ENCODE data around the gene TTLL5.

TTLL5 gene

DNA sequence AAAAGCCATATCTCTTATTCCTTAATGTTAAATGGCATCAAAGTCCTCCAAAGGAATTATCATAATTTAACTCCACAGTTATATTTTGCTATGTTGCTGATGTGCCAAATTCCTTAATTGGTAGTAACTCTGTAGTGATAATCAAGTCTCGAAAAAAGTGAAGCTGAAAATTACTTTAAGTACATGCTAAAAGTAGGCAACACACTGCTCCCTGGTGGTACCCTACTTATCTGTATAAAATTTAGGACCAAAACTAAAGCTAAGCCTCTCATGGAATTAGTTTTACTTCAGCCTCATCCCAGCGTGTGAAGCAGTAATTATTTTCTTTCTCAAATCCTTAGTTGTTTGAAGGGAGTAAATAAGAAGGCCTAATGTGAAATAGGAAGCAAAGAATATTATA lies 132.8 kb downstream of the TTLL5 start:
- Histone ChIP-seq H3K27ac (ENCODE audit: low read depth, low read length) (no peak overlapping the region), H2AFZ (ENCODE audit: low read depth, low read length, severe bottlenecking) (no peak overlapping the region), H3K4me3 (ENCODE audit: insufficient read depth, low read length, poor library complexity, severe bottlenecking) (no peak overlapping the region), H3K36me3 (ENCODE audit: low read length) (no peaks in the 10 kb centered on the region), H3F3A (ENCODE audit: insufficient read depth) (peaks cover 3% of the 10 kb centered on the region), H3K4me2 (ENCODE audit: low read depth, low read length, poor library complexity, severe bottlenecking) (no peak overlapping the region), H3K27me3 (ENCODE audit: low read length) (no peaks in the 10 kb centered on the region), H3K9me2 (replicated peaks; ENCODE audit: insufficient read depth, low read length) (no peaks in the 10 kb centered on the region), H4K20me1 (ENCODE audit: low read depth, low read length) (no peaks in the 10 kb centered on the region), H3K9ac (ENCODE audit: low read length) (no peak overlapping the region), H3K9me3 (ENCODE audit: insufficient read depth, low read length) (no peaks in the 10 kb centered on the region), H3K79me2 (ENCODE audit: insufficient read depth, low read length) (no peaks in the 10 kb centered on the region)
- no peak for TF ChIP-seq EZH2phosphoT487 (conservative IDR thresholded peaks at IDR 0.05; ENCODE audit: low read length)
- TF ChIP-seq, protein P1, sequence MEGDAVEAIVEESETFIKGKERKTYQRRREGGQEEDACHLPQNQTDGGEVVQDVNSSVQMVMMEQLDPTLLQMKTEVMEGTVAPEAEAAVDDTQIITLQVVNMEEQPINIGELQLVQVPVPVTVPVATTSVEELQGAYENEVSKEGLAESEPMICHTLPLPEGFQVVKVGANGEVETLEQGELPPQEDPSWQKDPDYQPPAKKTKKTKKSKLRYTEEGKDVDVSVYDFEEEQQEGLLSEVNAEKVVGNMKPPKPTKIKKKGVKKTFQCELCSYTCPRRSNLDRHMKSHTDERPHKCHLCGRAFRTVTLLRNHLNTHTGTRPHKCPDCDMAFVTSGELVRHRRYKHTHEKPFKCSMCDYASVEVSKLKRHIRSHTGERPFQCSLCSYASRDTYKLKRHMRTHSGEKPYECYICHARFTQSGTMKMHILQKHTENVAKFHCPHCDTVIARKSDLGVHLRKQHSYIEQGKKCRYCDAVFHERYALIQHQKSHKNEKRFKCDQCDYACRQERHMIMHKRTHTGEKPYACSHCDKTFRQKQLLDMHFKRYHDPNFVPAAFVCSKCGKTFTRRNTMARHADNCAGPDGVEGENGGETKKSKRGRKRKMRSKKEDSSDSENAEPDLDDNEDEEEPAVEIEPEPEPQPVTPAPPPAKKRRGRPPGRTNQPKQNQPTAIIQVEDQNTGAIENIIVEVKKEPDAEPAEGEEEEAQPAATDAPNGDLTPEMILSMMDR (IDR thresholded peaks at IDR 0.05; ENCODE audit: insufficient read depth, low read length, poor library complexity, severe bottlenecking), result no peak

- H3K27me3 ChIP-seq (ENCODE audit: low read length), result no peaks in the 10 kb centered on the region
- no peaks in the 10 kb centered on the region for H3K36me3 ChIP-seq (ENCODE audit: low read length)
- no peak overlapping the region for H3K9ac ChIP-seq (ENCODE audit: low read length)
- no peak overlapping the region for H3K27ac ChIP-seq (ENCODE audit: low read depth, low read length)
- H3K4me2 ChIP-seq (ENCODE audit: low read depth, low read length, poor library complexity, severe bottlenecking), result no peak overlapping the region
- H4K20me1 ChIP-seq (ENCODE audit: low read depth, low read length), result no peaks in the 10 kb centered on the region
- H3F3A ChIP-seq (ENCODE audit: insufficient read depth), result no peaks in the 10 kb centered on the region
- no peak overlapping the region for H3K4me3 ChIP-seq (ENCODE audit: insufficient read depth, low read length, poor library complexity, severe bottlenecking)
- no peaks in the 10 kb centered on the region for H3K9me3 ChIP-seq (ENCODE audit: insufficient read depth, low read length)
- no peak overlapping the region for H2AFZ ChIP-seq (ENCODE audit: low read depth, low read length, severe bottlenecking)
- H3K9me2 ChIP-seq (replicated peaks; ENCODE audit: insufficient read depth, low read length), result no peaks in the 10 kb centered on the region
- TF ChIP-seq, protein P1 (IDR thresholded peaks at IDR 0.05; ENCODE audit: insufficient read depth, low read length, poor library complexity, severe bottlenecking), result no peak
- TF ChIP-seq EZH2phosphoT487 (conservative IDR thresholded peaks at IDR 0.05; ENCODE audit: low read length), result no peak
- no peaks in the 10 kb centered on the region for H3K79me2 ChIP-seq (ENCODE audit: insufficient read depth, low read length)
Measured at GRCh38 chr14:75794615-75795038, 133.6 kb downstream of the TTLL5 start.

DNA sequence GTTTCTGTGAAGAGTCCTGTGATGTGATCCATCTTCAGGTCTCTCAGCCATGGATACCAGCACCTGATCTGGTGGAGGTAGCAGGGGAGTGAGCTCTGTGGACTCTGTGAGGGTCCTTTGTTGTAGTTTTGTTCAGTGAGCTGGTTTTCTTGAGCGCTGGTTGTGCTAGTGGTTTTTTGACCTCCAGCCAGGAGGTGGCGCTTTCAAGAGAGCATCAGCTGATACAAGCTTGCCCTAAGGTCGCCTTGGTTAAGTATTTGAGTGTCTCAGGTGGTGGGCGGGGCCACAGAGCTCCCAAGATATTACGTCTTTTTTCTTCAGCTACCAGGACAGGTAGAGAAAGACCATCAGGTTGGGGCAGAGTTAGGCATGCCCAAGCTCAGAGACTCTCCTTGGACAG lies 139.7 kb downstream of the TTLL5 start:
- Histone ChIP-seq H2AFZ (ENCODE audit: low read depth, low read length, severe bottlenecking) (no peak overlapping the region), H4K20me1 (ENCODE audit: low read depth, low read length) (no peaks in the 10 kb centered on the region), H3F3A (ENCODE audit: insufficient read depth) (no peaks in the 10 kb centered on the region), H3K27me3 (ENCODE audit: low read length) (no peaks in the 10 kb centered on the region), H3K36me3 (ENCODE audit: low read length) (no peaks in the 10 kb centered on the region; the same call in 1 of the 2 replicates), H3K9me3 (ENCODE audit: insufficient read depth, low read length) (no peaks in the 10 kb centered on the region), H3K9me2 (replicated peaks; ENCODE audit: insufficient read depth, low read length) (no peaks in the 10 kb centered on the region), H3K4me2 (ENCODE audit: low read depth, low read length, poor library complexity, severe bottlenecking) (no peak overlapping the region), H3K4me3 (ENCODE audit: insufficient read depth, low read length, poor library complexity, severe bottlenecking) (no peak overlapping the region), H3K9ac (ENCODE audit: low read length) (no peak overlapping the region), H3K27ac (ENCODE audit: low read depth, low read length) (no peak overlapping the region), H3K79me2 (ENCODE audit: insufficient read depth, low read length) (no peaks in the 10 kb centered on the region)
- no peak for TF ChIP-seq EZH2phosphoT487 (conservative IDR thresholded peaks at IDR 0.05; ENCODE audit: low read length)
- TF ChIP-seq, protein P1 (IDR thresholded peaks at IDR 0.05; ENCODE audit: insufficient read depth, low read length, poor library complexity, severe bottlenecking), result peak; percentile 10

Measured in SU-DHL-6 (cell line).